GM12801 (cell line): Measurements from ENCODE around the gene ERC1.

Experiments
- CTCF ChIP-seq: IDR thresholded peaks from one replicate; pipeline ENCODE4 v1.5.1; 2011; ENCODE audit warnings: control low read depth; ENCODE audit not compliant: insufficient read length; ENCODE audit errors: extremely low read depth

ERC1 gene

GRCh38 chr12:1544996-1545700 is 554.1 kb downstream of the ERC1 start:
- no peak for TF ChIP-seq CTCF
